GM10248 (cell line): ENCODE results near the gene PTGS2.
"Not testable (repeated sequence)": the region's sequence is repeated elsewhere in the genome, so short reads cannot be mapped to it uniquely, and the experiment has no call there.

Source experiments
- CTCF ChIA-PET: fragments of 300-600 bp; sonication (Branson Sonifier 250); formaldehyde crosslinking; extraction: SDS; loops from one replicate; lab custom pipeline; 2021; ENCODE audit warnings: antibody characterized with exemption; lab: Yijun Ruan, JAX
- POLR2A ChIA-PET: fragments of 350-650 bp; sonication (Branson Sonifier 250); formaldehyde crosslinking; extraction: SDS; loops from one replicate; lab custom pipeline; 2020; ENCODE audit warnings: antibody characterized with exemption; lab: Yijun Ruan, JAX
- DNase-seq: peaks from one replicate; pipeline ENCODE4 v3.0.0; 2012; ENCODE audit errors: extremely low spot score
- CTCF ChIP-seq: IDR thresholded peaks from 2 replicates; pipeline ENCODE4 v1.5.1; 2012; ENCODE audit warnings: mild to moderate bottlenecking, low read depth; ENCODE audit errors: extremely low read depth, missing control alignments, control extremely low read depth

Gene PTGS2

GRCh38 chr1:186658999-186659398 is 21.2 kb downstream of the PTGS2 start:
- ChIA-PET POLR2A (no interaction called here), CTCF (interaction anchor here (1.0 kb wide), 1 partner anchor 21 kb away, joined by 3 read pairs; the partner anchor contains the start of gene PTGS2)
- DNase-seq: no peak
- TF ChIP-seq CTCF: no peak

- DNase-seq: no peak
- no peak for TF ChIP-seq CTCF
- ChIA-PET CTCF (no interaction called here), POLR2A (no interaction called here)
These were observed 22.7 kb downstream of the PTGS2 start for GRCh38 chr1:186657481-186657880.

- ChIA-PET CTCF (interaction anchor here (0.8 kb wide), 1 partner anchor 67 kb away, joined by 3 read pairs; no protein-coding TSS in a partner anchor), POLR2A (no interaction called here)
- DNase-seq: no peak
- TF ChIP-seq CTCF: no peak
These were observed 24.3 kb downstream of the PTGS2 start for GRCh38 chr1:186655876-186656275.

GRCh38 chr1:186654741-186655140 is 25.5 kb downstream of the PTGS2 start:
- CTCF ChIA-PET: no interaction called here
- no peak for DNase-seq
- no peak for TF ChIP-seq CTCF
- POLR2A ChIA-PET: no interaction called here

- CTCF ChIA-PET: no interaction called here
- no peak for TF ChIP-seq CTCF
- DNase-seq: no peak
- POLR2A ChIA-PET: no interaction called here
These were observed 26.9 kb downstream of the PTGS2 start for GRCh38 chr1:186653312-186653711.

- CTCF ChIA-PET: no interaction called here
- TF ChIP-seq CTCF: no peak
- DNase-seq: no peak
- POLR2A ChIA-PET: no interaction called here
These were observed 31.6 kb downstream of the PTGS2 start for GRCh38 chr1:186648613-186649012.

- DNase-seq, CTCF ChIA-PET, POLR2A ChIA-PET: not testable (repeated sequence)
These were observed 32.2 kb downstream of the PTGS2 start for GRCh38 chr1:186647985-186648384.
